ENCODE results near the gene PPP1R3F. TPM values are rescaled to one million over a fixed set of nuclear protein-coding genes. Genes with fewer than 3 reads are reported as not detected.

Gene PPP1R3F
- total RNA-seq, 1 experiment from 2014 or later: 7.3 TPM

DNA sequence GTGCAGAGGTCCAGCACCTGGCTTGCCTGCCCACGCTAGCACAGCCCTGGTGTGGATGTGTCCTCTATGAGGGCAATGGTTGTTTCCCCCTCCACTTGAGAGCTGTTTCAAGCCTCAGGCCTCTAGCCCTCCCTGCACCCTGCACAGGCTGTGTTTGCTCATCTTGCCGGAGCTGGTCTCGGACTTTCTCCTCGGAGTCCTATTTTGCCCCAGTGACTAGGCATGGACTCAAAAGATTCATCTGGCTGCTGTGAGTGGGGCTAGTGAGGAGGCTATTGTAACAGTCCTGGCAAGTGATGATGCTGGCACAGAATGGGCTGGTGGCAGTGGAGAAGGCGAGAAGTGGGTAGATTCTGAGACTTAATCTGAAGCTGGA, 10.9 kb upstream of the PPP1R3F start:
- no peaks in the 10 kb centered on the region for H3K23me2 ChIP-seq (ENCODE audit: insufficient read length, low read depth, low read length, poor library complexity, severe bottlenecking)
- no peak overlapping the region for H2BK120ac ChIP-seq (ENCODE audit: low read depth, low read length, poor library complexity, severe bottlenecking)
- no CpG with 5 or more reads among the region's 5 CpGs for WGBS (ENCODE audit: extremely low coverage, insufficient read length, low lambda C conversion rate)

More for the DNA sequence above, 10.9 kb upstream of the PPP1R3F start:
- Histone ChIP-seq H4K8ac (replicated peaks; ENCODE audit: insufficient read length, low read depth, low read length) (no peak overlapping the region), H3K9me3 (ENCODE audit: control insufficient read depth, low read depth, low read length) (peaks cover 12% of the 10 kb centered on the region), H4K5ac (ENCODE audit: insufficient read length, low read depth, low read length) (no peak overlapping the region), H2BK5ac (ENCODE audit: insufficient read length, low read length) (no peak overlapping the region), H3K4me2 (ENCODE audit: insufficient read depth, insufficient read length, low read length) (no peak overlapping the region), H3T11ph (ENCODE audit: low read length) (no peak overlapping the region), H2BK12ac (ENCODE audit: insufficient read length, low read depth, low read length) (no peak overlapping the region), H3K9ac (ENCODE audit: extremely low read depth, insufficient read length, low read length) (no peak overlapping the region), H3K4me1 (ENCODE audit: insufficient read depth, low read length) (no peaks in the 10 kb centered on the region), H2AK5ac (ENCODE audit: insufficient read length, low read length) (no peak overlapping the region), H3K79me2 (ENCODE audit: insufficient read depth, low read length) (no peaks in the 10 kb centered on the region), H3K27me3 (ENCODE audit: insufficient read depth, low read length) (no peaks in the 10 kb centered on the region), H3K79me1 (ENCODE audit: insufficient read depth, low read depth, low read length, poor library complexity, severe bottlenecking) (no peaks in the 10 kb centered on the region), H3K23ac (ENCODE audit: insufficient read length, low read depth, low read length) (no peak overlapping the region), H2AFZ (ENCODE audit: low read length) (no peak overlapping the region), H3K4ac (ENCODE audit: low read depth, low read length) (no peak overlapping the region), H4K20me1 (ENCODE audit: control insufficient read depth, insufficient read depth, insufficient read length) (no peaks in the 10 kb centered on the region), H4K91ac (ENCODE audit: insufficient read length, low read depth, low read length) (no peak overlapping the region), H3K56ac (ENCODE audit: insufficient read length, low read depth, low read length) (no peak overlapping the region), H3K18ac (ENCODE audit: insufficient read length, low read depth, low read length) (no peak overlapping the region), H3K14ac (ENCODE audit: insufficient read depth, low read length) (no peak overlapping the region), H2BK20ac (ENCODE audit: low read depth, low read length, poor library complexity, severe bottlenecking) (no peak overlapping the region), H2BK15ac (ENCODE audit: low read depth, low read length) (no peak overlapping the region), H3K27ac (ENCODE audit: insufficient read length, low read depth, low read length) (no peak overlapping the region)
- Mint-ChIP-seq H3K36me3 (ENCODE audit: insufficient read depth in 1 of 3, low read depth in 3 of 3) (peaks cover 2 to 13% (median 5%) of the 10 kb centered on the region in 3 experiments; a peak in 6 of 7 replicates), H3K4me3 (no peak overlapping the region), H3K27me3 (ENCODE audit: low read depth) (peaks cover 14% of the 10 kb centered on the region), H3K27ac (no peak overlapping the region), H3K9me3 (peaks cover 67 to 71% of the 10 kb centered on the region in 2 experiments), H3K4me1 (peaks cover 8 to 12% of the 10 kb centered on the region in 2 experiments)
- TF ChIP-seq CTCF (conservative IDR thresholded peaks at IDR 0.05): no peak
- no peak for DNase-seq

Measured in H9 (cell line).